Chondrocyte (in vitro differentiated cells): ENCODE measurements around the gene NSMF. TPM values are rescaled to one million over a fixed set of nuclear protein-coding genes. Genes with fewer than 3 reads are reported as not detected.

ENCODE experiments used
- DNase-seq: peaks from one replicate; pipeline ENCODE4 v3.0.0; 2021; ENCODE audit warnings: mixed read lengths, low spot score
- H3K27ac Mint-ChIP-seq: one replicate; pipeline ENCODE4 v1.8.0; 2021; ENCODE audit warnings: mild to moderate bottlenecking, moderate library complexity, mixed read lengths; ENCODE audit not compliant: unreplicated experiment
- H3K27me3 Mint-ChIP-seq: 2 replicates; pipeline ENCODE4 v1.8.0; 2021; ENCODE audit warnings: low read depth, mixed read lengths
- H3K36me3 Mint-ChIP-seq: 2 replicates; pipeline ENCODE4 v1.8.0; 2021; ENCODE audit warnings: low read depth, mixed read lengths
- H3K4me1 Mint-ChIP-seq: 2 replicates; pipeline ENCODE4 v1.8.0; 2021; ENCODE audit warnings: low read depth, mild to moderate bottlenecking, mixed read lengths
- H3K4me3 Mint-ChIP-seq: one replicate; pipeline ENCODE4 v1.8.0; 2021; ENCODE audit warnings: mild to moderate bottlenecking, moderate library complexity, mixed read lengths; ENCODE audit not compliant: unreplicated experiment
- H3K9me3 Mint-ChIP-seq: 2 replicates; pipeline ENCODE4 v1.8.0; 2021; ENCODE audit warnings: low read depth, mixed read lengths
- total RNA-seq: library from RNA; stranded (reverse); gene quantifications from 3 replicates; pipeline ENCODE4 v1.2.1, GENCODE V29; 2021
- TF ChIP-seq, protein P1 (sequence below): fragments of 200-600 bp; sonication (generic); IDR thresholded peaks from 2 replicates; pipeline ENCODE4 v1.5.0; 2021; ENCODE audit warnings: antibody characterized with exemption, mild to moderate bottlenecking, moderate library complexity

Gene NSMF
- total RNA-seq, 1 donor from 2014 or later, result 86.1 TPM

DNA sequence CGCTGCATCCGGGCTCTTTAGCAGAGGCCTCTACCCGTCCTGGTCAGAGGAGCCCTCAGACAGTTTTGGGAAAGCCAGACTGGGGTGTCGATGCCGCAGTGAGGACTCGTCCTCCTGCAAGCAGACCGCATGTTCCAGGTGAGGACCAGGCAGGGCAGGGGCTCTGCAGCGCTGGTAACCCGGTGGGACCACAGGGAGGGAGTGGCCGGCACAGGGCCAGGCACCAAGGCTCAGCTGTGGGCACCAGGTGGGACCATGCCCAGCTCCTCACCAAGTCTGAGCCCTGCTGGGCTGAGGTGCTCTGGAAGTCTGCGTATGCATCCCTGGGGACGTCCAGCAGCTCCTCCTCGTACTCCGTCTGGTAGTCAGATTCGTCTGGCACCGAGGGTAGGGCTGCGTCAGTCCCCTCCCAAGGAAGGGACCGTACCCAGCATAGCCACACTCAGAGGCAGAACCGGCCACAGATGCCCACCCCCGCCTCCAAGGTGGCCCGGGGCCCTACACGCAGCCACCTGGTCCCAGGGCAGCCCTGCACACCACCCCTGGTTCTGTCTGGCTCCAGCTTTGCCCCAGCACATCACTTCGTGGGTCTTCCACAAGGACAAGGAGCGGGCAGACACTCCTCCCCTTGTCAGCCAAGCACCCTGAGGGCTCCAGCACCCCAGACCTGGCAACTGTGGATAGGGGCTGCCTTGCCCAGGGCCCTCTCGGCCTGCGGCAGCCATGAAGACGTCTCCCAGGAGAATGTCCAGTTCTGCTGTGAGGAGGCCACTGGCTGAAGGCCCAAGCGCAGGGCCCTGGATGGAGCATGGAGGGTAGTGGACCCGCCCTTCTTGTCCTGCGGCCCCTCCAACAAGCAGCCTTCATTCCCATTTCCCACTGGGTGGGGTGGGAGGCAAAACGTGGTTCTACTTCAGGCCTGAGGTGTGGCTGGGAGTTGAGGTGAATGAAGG is 1.5 kb upstream of the NSMF start:
- Mint-ChIP-seq H3K27ac (no peak overlapping the region), H3K27me3 (no peaks in the 10 kb centered on the region), H3K4me3 (no peak overlapping the region), H3K36me3 (peaks cover 1% of the 10 kb centered on the region), H3K9me3 (no peaks in the 10 kb centered on the region), H3K4me1 (peaks cover 23% of the 10 kb centered on the region)
- TF ChIP-seq, protein P1, sequence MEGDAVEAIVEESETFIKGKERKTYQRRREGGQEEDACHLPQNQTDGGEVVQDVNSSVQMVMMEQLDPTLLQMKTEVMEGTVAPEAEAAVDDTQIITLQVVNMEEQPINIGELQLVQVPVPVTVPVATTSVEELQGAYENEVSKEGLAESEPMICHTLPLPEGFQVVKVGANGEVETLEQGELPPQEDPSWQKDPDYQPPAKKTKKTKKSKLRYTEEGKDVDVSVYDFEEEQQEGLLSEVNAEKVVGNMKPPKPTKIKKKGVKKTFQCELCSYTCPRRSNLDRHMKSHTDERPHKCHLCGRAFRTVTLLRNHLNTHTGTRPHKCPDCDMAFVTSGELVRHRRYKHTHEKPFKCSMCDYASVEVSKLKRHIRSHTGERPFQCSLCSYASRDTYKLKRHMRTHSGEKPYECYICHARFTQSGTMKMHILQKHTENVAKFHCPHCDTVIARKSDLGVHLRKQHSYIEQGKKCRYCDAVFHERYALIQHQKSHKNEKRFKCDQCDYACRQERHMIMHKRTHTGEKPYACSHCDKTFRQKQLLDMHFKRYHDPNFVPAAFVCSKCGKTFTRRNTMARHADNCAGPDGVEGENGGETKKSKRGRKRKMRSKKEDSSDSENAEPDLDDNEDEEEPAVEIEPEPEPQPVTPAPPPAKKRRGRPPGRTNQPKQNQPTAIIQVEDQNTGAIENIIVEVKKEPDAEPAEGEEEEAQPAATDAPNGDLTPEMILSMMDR, result no peak
- no peak for DNase-seq

DNA sequence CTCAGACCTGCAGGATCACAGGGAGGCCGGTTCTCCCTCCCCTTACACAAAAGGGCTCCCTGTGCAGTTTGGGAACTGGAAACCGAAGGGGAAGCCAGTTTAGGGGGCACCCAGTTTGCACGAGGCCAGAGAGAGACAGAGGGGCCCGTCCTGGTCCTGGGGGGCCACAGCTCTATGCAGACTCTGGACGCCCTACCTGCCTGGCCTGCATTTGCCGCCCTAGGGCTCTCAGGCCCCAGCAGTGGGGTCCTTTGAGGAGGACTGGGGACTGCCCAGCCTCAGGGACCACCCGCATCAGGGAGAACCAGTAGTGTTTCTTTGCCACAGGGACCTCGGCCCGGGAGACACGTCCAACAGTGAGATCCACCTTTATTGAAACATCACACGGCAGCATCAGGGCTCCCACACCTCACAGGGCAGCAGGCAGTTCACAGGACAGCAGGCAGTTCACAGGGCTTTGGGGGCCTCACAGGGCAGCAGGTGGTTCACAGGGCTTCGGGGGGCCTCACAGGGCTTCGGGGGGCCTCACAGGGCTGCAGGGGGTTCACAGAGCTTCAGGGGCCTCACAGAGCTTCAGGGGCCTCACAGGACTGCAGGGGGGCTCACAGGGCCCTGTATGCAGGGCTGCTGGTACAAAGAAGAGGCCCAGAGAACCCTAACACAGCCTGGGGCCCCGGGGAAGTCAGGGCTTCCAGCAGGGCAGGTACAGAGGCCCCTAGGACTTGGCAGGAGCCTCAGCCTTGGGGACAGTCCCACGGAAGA is 648 bp upstream of the NSMF start:
- Mint-ChIP-seq H3K27ac (no peak overlapping the region), H3K4me3 (peak overlapping the region; percentile 40), H3K27me3 (no peaks in the 10 kb centered on the region), H3K36me3 (peaks cover 2% of the 10 kb centered on the region), H3K9me3 (no peaks in the 10 kb centered on the region), H3K4me1 (peaks cover 31% of the 10 kb centered on the region)
- TF ChIP-seq, protein P1, result no peak
- no peak for DNase-seq

DNA sequence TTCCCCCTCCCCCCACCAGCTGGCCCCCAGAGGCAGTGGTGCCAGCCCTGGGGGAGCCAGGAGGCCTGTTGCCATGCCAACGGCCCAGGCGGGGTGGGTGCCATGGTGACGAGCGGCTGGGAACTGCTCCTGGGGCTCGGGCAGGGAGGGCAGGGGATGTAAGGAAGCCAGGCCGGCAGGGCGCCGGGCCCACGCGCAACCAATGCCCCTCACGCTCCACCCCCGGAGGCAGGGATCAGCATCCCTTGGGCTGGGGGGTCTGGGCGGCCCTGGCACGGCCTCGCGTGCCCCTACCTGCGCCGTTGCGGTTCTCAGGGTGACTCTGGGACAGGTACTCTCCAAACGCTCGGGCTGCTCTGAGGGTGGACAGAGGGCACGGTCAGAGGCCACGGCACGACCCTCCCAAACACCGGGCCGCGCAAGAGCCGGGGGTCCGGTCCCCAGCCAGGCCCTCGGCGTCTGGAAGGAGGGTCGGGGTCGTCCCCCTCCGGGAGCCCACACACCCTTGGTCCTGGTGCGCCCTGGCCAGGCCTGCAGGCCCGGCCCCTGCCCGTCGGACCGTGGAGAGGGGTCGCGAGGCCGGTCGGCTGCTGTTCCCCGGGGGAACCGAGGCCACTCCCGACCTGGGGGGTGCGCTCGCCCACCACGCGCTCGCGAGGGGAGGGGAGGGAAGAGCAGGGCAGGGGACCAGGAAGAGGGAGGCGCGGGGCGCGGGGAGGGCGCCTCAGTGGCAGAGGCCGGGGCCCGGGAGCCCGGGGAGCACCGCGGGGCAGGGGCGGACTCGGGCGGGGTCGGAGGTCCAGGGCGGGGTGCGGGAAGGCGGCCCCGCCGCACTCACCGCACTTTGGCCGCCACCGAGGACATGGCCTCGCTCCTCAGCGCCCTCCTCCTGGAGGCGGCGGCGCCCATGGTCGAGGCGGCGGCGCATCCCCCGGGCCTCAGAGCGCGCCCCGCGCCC is 661 bp downstream of the NSMF start:
- H3K4me3 Mint-ChIP-seq, result peak overlapping the region; percentile 59
- H3K36me3 Mint-ChIP-seq, result peaks cover 3% of the 10 kb centered on the region
- H3K4me1 Mint-ChIP-seq, result peaks cover 36% of the 10 kb centered on the region
- no peak for DNase-seq
- H3K27ac Mint-ChIP-seq, result no peak overlapping the region
- no peaks in the 10 kb centered on the region for H3K27me3 Mint-ChIP-seq
- TF ChIP-seq, protein P1, result peak; percentile 25
- no peaks in the 10 kb centered on the region for H3K9me3 Mint-ChIP-seq

DNA sequence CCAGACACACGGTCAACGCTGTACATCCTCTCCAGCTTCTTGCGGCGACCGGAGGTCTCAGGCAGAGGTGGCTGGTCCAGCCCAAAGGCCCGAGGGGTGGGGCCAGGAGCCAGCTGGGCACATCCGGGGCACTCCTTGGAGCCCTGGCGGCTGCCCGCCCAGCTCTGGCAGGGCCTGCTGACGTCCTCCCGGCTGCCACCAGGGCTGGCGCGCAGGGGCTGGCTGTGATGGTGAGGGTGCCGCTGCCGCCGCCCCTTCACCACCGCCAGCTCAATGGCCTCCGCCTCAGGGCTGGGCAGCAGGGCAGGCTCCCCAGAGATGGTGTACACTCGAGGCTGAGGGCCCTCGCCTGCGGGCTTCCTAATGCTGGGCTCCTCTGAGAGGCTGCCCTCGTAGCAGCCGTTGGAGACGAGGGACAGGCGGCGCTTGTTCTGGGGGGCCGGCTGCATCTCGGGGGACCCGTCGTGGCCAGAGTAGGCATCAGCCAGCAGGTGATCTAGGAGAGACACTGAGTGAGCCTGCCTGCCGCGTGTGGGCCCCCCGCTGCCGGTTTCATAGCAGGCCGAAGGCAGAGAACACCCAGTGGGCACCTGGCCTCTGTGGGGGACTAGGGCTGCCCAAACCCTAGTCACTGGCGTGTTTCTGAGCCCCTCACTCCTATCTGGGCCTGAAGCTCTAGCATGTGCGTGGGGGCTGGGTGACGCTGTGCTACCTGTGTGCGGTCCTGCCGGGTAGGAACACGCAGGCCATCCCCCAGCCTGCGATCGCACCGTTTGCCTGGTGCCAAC is 1.5 kb downstream of the NSMF start:
- TF ChIP-seq, protein P1, result no peak
- peak overlapping the region; percentile 91 for H3K27ac Mint-ChIP-seq
- peak overlapping the region; percentile 57 for H3K4me3 Mint-ChIP-seq
- H3K4me1 Mint-ChIP-seq, result peaks cover 36% of the 10 kb centered on the region
- DNase-seq, result no peak
- H3K27me3 Mint-ChIP-seq, result no peaks in the 10 kb centered on the region
- no peaks in the 10 kb centered on the region for H3K9me3 Mint-ChIP-seq
- peaks cover 3% of the 10 kb centered on the region for H3K36me3 Mint-ChIP-seq
